Measurements from ENCODE around the gene IFNL3.

Gene IFNL3

DNA sequence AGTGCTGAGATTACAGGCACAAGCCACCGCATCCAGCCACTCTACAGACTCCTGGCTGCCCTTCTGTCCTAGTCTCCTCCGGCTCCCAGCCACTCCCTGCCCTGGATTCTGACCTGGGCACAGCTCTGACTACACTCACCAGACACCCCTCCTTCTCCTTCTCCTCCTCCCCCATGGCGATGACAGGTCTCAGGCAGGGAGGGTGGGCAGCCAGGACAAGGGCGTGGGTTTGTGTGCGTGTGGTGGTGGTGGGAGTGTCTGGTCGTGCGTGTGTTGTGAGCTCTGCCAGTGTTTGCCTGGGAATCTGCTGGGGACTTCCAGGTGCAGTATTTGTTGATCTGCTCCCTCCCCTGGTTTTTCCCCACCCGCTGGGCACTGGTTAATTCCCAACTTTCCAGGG lies 51.0 kb downstream of the IFNL3 start:
- DNase-seq (ENCODE audit: low spot score) = no peak
